ENCODE measurements around the gene THRA. TPM values are rescaled to one million over a fixed set of nuclear protein-coding genes. Genes with fewer than 3 reads are reported as not detected.
A peak's percentile ranks its signal among the peaks of the same experiment; 100 is the strongest.

THRA gene
- total RNA-seq, 4 donors from 2014 or later, result 32.6 to 69.9 (median 48.9) TPM

DNA sequence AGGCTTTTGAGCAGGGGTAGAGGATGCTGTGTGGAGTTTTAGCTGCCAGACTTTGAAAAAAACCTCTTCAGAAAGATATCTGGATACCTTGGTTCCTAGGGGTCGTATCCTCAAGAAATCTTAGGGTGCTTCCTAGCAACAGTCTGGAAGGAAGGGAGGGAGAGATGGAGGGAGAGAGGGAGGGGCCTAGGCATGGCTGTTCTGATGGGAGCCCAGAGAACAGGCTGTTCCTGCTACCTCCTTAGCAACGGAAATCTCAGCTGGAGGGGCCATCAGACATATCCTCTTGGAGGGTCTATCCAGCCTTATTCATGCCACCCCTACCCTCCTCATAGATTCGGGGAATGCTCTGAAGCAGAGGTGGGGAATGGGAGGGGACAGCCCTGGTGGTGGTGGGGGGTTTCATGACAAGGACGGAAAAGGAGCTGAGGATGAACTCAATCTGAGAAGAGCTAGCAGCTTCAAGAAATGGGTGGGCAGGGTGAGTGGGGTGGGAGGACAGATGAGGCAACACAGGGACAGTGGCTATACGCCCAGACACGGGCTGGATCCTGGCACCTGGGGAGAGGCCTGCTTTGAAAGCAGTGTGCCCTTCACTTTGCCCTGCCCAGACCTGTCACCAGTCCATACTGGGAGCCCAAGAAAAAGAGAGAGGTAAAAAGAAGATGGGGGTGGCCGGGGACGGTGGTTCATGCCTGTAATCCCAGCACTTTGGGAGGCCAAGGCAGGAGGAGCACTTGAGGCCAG is 2.9 kb upstream of the THRA start:
- TF ChIP-seq, protein P1, sequence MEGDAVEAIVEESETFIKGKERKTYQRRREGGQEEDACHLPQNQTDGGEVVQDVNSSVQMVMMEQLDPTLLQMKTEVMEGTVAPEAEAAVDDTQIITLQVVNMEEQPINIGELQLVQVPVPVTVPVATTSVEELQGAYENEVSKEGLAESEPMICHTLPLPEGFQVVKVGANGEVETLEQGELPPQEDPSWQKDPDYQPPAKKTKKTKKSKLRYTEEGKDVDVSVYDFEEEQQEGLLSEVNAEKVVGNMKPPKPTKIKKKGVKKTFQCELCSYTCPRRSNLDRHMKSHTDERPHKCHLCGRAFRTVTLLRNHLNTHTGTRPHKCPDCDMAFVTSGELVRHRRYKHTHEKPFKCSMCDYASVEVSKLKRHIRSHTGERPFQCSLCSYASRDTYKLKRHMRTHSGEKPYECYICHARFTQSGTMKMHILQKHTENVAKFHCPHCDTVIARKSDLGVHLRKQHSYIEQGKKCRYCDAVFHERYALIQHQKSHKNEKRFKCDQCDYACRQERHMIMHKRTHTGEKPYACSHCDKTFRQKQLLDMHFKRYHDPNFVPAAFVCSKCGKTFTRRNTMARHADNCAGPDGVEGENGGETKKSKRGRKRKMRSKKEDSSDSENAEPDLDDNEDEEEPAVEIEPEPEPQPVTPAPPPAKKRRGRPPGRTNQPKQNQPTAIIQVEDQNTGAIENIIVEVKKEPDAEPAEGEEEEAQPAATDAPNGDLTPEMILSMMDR (IDR thresholded peaks at IDR 0.05), result no peak
- TF ChIP-seq POLR2A (IDR thresholded peaks at IDR 0.05), result no peak
- TF ChIP-seq POLR2AphosphoS5 (IDR thresholded peaks at IDR 0.05), result no peak
- no peak for TF ChIP-seq EP300 (IDR thresholded peaks at IDR 0.05)
- Histone ChIP-seq H3K4me1 (peaks cover 48% of the 10 kb centered on the region), H3K9me3 (no peaks in the 10 kb centered on the region), H3K27ac (peak overlapping the region; percentile 52), H3K27me3 (no peaks in the 10 kb centered on the region), H3K4me3 (no peak overlapping the region), H3K36me3 (no peaks in the 10 kb centered on the region)
- 66% methylated on average over 8 of the region's 8 CpGs for WGBS
- DNase-seq (ENCODE audit: low spot score in 2 of 2), result no peak

DNA sequence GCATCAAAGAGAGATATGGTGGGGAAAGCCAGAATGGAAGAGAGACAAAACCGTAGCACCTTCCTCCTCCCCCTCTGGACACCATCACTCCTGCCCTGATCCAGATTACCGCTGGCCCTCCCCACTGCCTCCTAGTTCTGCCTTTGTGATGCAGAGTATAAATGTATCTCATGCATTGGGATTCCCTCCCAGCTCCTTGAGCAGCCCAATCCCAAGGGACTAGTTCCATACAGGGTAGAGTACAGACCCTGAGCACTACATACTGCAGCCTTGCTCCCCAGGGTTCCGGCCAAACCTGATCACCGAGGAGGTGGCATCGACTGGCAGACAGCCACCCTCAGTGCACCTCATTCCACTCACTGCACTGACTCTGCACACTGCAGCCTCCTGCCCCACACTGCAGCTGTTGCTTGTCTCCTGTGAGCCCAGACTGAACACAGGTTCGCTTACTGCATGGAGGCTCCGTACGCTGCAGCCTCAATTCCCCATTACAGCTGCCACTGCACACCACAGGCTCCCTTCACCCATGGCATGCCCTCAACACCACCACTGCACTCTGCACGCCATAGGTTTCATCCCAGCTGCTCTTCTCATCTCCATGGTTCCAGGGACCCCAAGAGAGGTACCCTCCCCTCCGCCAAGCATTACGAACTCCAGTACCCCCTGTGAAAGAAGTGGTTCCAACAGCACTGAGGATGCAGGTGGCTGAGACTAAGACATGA is 1.7 kb upstream of the THRA start:
- TF ChIP-seq POLR2AphosphoS5 (IDR thresholded peaks at IDR 0.05) (no peak), EP300 (IDR thresholded peaks at IDR 0.05) (no peak), POLR2A (IDR thresholded peaks at IDR 0.05) (no peak)
- TF ChIP-seq, protein P1 (IDR thresholded peaks at IDR 0.05), result no peak
- H3K9me3 ChIP-seq, result no peaks in the 10 kb centered on the region
- WGBS, result 70% methylated on average over 11 of the region's 11 CpGs
- H3K4me1 ChIP-seq, result peaks cover 58% of the 10 kb centered on the region
- no peak overlapping the region for H3K4me3 ChIP-seq
- no peak for DNase-seq (ENCODE audit: low spot score in 2 of 2)
- no peak overlapping the region for H3K27ac ChIP-seq
- no peaks in the 10 kb centered on the region for H3K27me3 ChIP-seq
- no peaks in the 10 kb centered on the region for H3K36me3 ChIP-seq

DNA sequence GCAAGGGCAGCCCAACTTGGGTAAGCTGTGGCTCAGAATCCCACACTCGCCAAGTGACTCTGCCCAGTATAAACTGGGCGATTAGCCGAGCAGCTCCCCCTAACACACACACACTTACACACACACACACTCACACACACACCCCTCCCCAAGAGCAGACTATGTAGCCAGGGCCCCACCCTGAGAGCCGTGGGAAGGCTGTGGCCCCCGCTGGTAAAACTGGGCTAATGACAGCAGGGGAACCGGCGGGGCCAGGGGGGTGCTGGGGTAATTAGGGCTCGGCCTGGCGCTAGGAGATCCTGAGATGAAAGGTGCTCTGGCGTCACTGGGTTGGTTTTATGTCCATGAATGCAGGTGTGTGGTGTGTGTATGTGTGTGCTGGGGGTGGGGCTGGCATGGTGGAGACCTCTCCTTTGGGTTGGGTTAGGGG is 1.1 kb upstream of the THRA start:
- Histone ChIP-seq H3K4me3 (no peak overlapping the region), H3K9me3 (no peaks in the 10 kb centered on the region), H3K36me3 (no peaks in the 10 kb centered on the region), H3K4me1 (peaks cover 63% of the 10 kb centered on the region), H3K27ac (peak overlapping the region; percentile 91), H3K27me3 (no peaks in the 10 kb centered on the region)
- 58% methylated on average over 9 of the region's 10 CpGs for WGBS
- TF ChIP-seq, protein P1 (IDR thresholded peaks at IDR 0.05), result no peak
- TF ChIP-seq POLR2AphosphoS5 (IDR thresholded peaks at IDR 0.05) (no peak), POLR2A (IDR thresholded peaks at IDR 0.05) (no peak), EP300 (IDR thresholded peaks at IDR 0.05) (no peak)
- DNase-seq (ENCODE audit: low spot score in 2 of 2), result no peak

DNA sequence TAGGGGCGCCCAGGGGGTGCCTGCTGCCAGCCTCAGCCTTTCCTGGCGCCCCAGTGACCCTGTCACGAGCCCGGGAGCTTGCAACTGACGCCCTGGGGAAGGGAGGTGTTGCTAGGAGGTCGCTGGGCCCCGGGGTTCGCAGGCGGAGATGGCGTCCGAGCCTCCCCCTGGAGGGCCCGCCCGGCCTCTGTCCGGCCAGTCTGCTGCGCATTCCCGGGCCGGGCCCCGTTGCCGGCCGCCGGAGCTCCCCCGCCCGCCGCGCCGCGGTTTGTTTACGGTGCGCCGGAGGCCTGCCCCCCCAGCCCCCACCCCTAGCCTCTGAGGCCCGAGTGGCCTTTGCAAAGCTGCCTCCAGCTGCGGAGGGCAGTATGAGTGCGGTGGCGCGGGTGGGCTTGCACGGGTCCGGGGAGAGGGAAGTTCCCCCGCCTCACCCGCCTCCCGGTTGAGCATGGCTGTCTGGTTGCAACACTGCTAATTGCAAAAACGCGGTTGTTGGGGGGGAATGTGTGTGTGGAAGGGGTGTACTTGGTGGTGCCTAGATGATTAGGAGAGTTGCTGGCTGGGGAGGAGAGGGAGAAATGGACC is 514 bp downstream of the THRA start:
- no peak for TF ChIP-seq EP300 (IDR thresholded peaks at IDR 0.05)
- H3K4me1 ChIP-seq, result peaks cover 77% of the 10 kb centered on the region
- H3K9me3 ChIP-seq, result no peaks in the 10 kb centered on the region
- no peaks in the 10 kb centered on the region for H3K27me3 ChIP-seq
- H3K27ac ChIP-seq, result peak overlapping the region; percentile 91
- peak; percentile 89 to 92 for DNase-seq (ENCODE audit: low spot score in 2 of 2)
- WGBS, result 1% methylated on average over 19 of the region's 42 CpGs
- H3K4me3 ChIP-seq, result peak overlapping the region; percentile 74
- no peaks in the 10 kb centered on the region for H3K36me3 ChIP-seq

DNA sequence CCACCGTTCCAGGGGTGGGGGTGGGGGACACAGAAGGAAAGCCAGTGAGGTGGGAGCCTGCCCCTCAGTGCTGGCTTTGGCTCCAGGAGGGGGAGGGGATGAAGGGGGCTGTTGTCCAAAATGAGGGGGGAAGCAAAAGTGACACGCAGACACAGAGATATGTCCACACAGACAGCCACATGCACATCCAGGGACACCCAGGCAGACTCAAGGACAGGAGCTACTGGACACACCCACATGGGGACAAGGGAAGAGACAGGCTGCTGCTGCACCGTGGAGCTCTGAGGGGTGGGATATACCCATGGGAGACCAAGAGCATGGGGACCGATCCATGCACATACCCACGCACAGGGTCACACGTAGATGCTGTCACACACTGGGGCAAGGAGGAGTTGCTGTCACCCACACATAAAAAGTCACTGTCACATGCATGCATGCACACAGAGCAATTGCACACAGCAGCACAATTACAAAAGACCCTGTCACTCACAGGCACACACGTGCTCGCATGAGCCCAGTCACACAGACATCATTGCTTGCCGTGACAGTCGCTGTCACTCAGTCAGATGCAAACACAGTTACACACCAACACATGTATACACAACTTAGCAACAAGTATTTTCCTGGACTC is 1.3 kb downstream of the THRA start:
- 10% methylated on average over 8 of the region's 10 CpGs for WGBS
- Histone ChIP-seq H3K27me3 (no peaks in the 10 kb centered on the region), H3K27ac (peak overlapping the region; percentile 91), H3K4me1 (peaks cover 84% of the 10 kb centered on the region), H3K36me3 (no peaks in the 10 kb centered on the region), H3K4me3 (peak overlapping the region; percentile 74), H3K9me3 (no peaks in the 10 kb centered on the region)
- DNase-seq (ENCODE audit: low spot score in 2 of 2), result no peak
- no peak for TF ChIP-seq POLR2AphosphoS5 (IDR thresholded peaks at IDR 0.05)
- TF ChIP-seq POLR2A (IDR thresholded peaks at IDR 0.05), result no peak
- no peak for TF ChIP-seq EP300 (IDR thresholded peaks at IDR 0.05)
- TF ChIP-seq, protein P1 (IDR thresholded peaks at IDR 0.05), result no peak

Data from suprapubic skin (tissue), 4 donors.